Ammon's horn (tissue), 1 donor: ENCODE measurements around the gene LUC7L.
"Not testable (repeated sequence)": the region's sequence is repeated elsewhere in the genome, so short reads cannot be mapped to it uniquely, and the experiment has no call there.

ENCODE experiments used
- DNase-seq: peaks from one replicate; pipeline ENCODE4 v3.0.0-alpha.2; 2016; ENCODE audit warnings: low spot score

Gene LUC7L

GRCh38 chr16:179211-180092 is 49.8 kb downstream of the LUC7L start:
- no peak for DNase-seq

- no peak for DNase-seq
Observed at GRCh38 chr16:178668-179015, 50.6 kb downstream of the LUC7L start.

- no peak for DNase-seq
Observed at GRCh38 chr16:177981-178667, 51.1 kb downstream of the LUC7L start.

- DNase-seq, result no peak
Observed at GRCh38 chr16:177394-177822, 51.8 kb downstream of the LUC7L start.

GRCh38 chr16:176477-177382 is 52.5 kb downstream of the LUC7L start, which contains the start of gene HBA1:
Gene HBA1 (plus strand): TSS chr16:176680. CDS start chr16:176717, 37 bp downstream.
- DNase-seq, result not testable (repeated sequence)

- DNase-seq, result not testable (repeated sequence)
Observed at GRCh38 chr16:176006-176405, 53.2 kb downstream of the LUC7L start.

GRCh38 chr16:175011-175949 is 54.0 kb downstream of the LUC7L start:
- DNase-seq, result no peak

- DNase-seq, result not testable (repeated sequence)
Observed at GRCh38 chr16:173928-174769, 55.1 kb downstream of the LUC7L start.

GRCh38 chr16:173211-173854 is 55.9 kb downstream of the LUC7L start:
- not testable (repeated sequence) for DNase-seq

- DNase-seq, result not testable (repeated sequence)
Observed at GRCh38 chr16:172374-172941, 56.8 kb downstream of the LUC7L start, which contains the start of gene HBA2. Gene HBA2 (plus strand): TSS chr16:172876. CDS start chr16:172913, 37 bp downstream.

GRCh38 chr16:170788-171187 is 58.5 kb downstream of the LUC7L start:
- no peak for DNase-seq

- not testable (repeated sequence) for DNase-seq
Observed at GRCh38 chr16:170088-170507, 59.2 kb downstream of the LUC7L start.

- no peak for DNase-seq
Observed at GRCh38 chr16:169014-169413, 60.2 kb downstream of the LUC7L start.

GRCh38 chr16:168424-168823 is 60.8 kb downstream of the LUC7L start:
- DNase-seq, result no peak

GRCh38 chr16:167122-167690 is 62.0 kb downstream of the LUC7L start:
- DNase-seq, result no peak

GRCh38 chr16:166375-167121 is 62.7 kb downstream of the LUC7L start:
- DNase-seq, result no peak

GRCh38 chr16:165539-166374 is 63.5 kb downstream of the LUC7L start, which contains the start of gene HBM:
Gene HBM (plus strand): TSS chr16:165978. CDS start chr16:165998, 20 bp downstream.
- DNase-seq, result no peak
